ENCODE measurements around the gene TMEM198. TPM values are rescaled to one million over a fixed set of nuclear protein-coding genes. Genes with fewer than 3 reads are reported as not detected.

The TMEM198 gene
- total RNA-seq, 4 donors from 2014 or later, result 0.56 to 1.9 (median 1.4) TPM

DNA sequence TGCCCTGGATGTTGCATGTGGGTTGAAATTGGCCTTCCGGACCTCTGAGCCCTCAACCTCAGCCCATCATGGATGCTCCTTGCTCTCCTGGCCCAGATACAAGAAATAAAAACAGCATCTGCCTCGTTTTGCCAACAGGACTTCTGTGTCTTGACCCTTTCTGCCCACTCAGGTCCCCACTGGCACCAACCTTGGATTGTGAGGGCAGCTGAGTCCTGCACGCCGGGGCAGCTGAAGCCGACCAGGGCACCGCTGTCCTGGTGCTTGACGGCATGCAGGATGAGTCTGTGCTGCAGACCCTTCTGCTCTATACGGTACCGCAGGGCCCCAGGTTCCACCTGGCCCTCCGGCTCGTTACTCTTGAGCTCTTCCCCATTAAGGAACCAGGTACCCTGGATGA lies 22.8 kb downstream of the TMEM198 start:
- H3K4me3 ChIP-seq, result no peak overlapping the region
- H3K9me3 ChIP-seq, result no peaks in the 10 kb centered on the region
- H3K27me3 ChIP-seq, result no peaks in the 10 kb centered on the region
- no peak for DNase-seq (ENCODE audit: low spot score in 2 of 2)
- H3K4me1 ChIP-seq, result peaks cover 13% of the 10 kb centered on the region
- TF ChIP-seq, protein P1, sequence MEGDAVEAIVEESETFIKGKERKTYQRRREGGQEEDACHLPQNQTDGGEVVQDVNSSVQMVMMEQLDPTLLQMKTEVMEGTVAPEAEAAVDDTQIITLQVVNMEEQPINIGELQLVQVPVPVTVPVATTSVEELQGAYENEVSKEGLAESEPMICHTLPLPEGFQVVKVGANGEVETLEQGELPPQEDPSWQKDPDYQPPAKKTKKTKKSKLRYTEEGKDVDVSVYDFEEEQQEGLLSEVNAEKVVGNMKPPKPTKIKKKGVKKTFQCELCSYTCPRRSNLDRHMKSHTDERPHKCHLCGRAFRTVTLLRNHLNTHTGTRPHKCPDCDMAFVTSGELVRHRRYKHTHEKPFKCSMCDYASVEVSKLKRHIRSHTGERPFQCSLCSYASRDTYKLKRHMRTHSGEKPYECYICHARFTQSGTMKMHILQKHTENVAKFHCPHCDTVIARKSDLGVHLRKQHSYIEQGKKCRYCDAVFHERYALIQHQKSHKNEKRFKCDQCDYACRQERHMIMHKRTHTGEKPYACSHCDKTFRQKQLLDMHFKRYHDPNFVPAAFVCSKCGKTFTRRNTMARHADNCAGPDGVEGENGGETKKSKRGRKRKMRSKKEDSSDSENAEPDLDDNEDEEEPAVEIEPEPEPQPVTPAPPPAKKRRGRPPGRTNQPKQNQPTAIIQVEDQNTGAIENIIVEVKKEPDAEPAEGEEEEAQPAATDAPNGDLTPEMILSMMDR (IDR thresholded peaks at IDR 0.05), result no peak
- TF ChIP-seq POLR2A (IDR thresholded peaks at IDR 0.05) (no peak), POLR2AphosphoS5 (IDR thresholded peaks at IDR 0.05) (no peak), EP300 (IDR thresholded peaks at IDR 0.05) (no peak)
- H3K27ac ChIP-seq, result no peak overlapping the region
- WGBS, result 88% methylated on average over 7 of the region's 11 CpGs
- peaks cover 29% of the 10 kb centered on the region for H3K36me3 ChIP-seq

DNA sequence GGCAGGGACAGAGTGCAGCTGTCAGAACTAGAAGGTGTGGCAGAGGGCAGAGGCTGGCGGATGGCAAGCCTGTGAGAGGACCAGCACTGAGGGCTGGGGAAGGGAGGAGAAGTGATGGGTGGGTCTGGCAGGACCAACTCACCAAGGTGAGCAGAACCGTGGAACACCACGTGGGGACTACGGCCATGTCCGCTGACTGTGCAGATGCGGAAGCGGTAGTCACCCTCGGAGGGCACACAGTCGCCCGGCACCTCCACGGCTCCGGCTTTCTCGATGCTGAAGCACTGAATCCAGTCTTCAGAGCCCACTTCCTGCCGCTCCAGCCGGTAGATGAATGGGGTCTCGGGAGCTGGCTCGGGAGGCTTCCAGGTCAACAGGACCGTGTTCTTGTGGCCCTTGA lies 23.3 kb downstream of the TMEM198 start:
- TF ChIP-seq, protein P1 (IDR thresholded peaks at IDR 0.05), result no peak
- TF ChIP-seq POLR2AphosphoS5 (IDR thresholded peaks at IDR 0.05) (no peak), POLR2A (IDR thresholded peaks at IDR 0.05) (no peak), EP300 (IDR thresholded peaks at IDR 0.05) (no peak)
- peaks cover 18% of the 10 kb centered on the region for H3K4me1 ChIP-seq
- DNase-seq (ENCODE audit: low spot score in 2 of 2), result peak in 1 of 2 donors; percentile 40
- H3K4me3 ChIP-seq, result no peak overlapping the region
- H3K27ac ChIP-seq, result no peak overlapping the region
- H3K27me3 ChIP-seq, result no peaks in the 10 kb centered on the region
- 95% methylated on average over 14 of the region's 18 CpGs for WGBS
- H3K36me3 ChIP-seq, result peaks cover 29% of the 10 kb centered on the region
- H3K9me3 ChIP-seq, result no peaks in the 10 kb centered on the region

DNA sequence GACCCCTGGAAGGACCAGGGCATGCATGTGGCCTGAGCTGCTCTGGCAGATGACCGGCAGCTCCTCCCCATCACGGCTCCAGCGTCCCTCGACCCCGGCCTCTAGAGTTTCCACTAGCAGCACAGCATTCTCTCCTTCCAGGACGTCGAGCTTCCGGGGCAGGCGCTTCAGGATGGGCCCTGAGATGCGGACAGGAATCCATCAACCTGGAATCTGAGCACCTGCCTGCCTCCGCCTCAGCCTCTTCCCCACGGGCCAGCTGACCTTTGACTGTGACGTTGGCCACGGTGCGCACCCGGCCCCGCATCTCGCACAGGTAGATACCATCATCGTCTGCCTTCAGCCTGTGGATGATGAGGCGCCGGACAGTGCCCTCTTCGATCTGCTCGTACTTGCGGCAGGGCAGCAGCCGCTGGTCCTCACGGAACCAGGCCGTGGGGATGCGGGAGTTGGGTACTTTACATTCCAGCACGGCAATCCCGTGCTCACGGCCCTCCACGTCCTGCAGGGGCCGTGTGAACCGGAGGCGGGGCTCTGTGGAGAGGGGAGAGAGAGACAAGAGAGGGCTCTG lies 24.0 kb downstream of the TMEM198 start:
- DNase-seq (ENCODE audit: low spot score in 2 of 2), result no peak
- no peaks in the 10 kb centered on the region for H3K9me3 ChIP-seq
- H3K4me1 ChIP-seq, result peaks cover 20% of the 10 kb centered on the region
- H3K36me3 ChIP-seq, result peaks cover 29% of the 10 kb centered on the region
- H3K4me3 ChIP-seq, result no peak overlapping the region
- H3K27ac ChIP-seq, result no peak overlapping the region
- 95% methylated on average over 34 of the region's 35 CpGs for WGBS
- H3K27me3 ChIP-seq, result no peaks in the 10 kb centered on the region
- no peak for TF ChIP-seq EP300 (IDR thresholded peaks at IDR 0.05)
- TF ChIP-seq POLR2AphosphoS5 (IDR thresholded peaks at IDR 0.05), result no peak
- TF ChIP-seq, protein P1 (IDR thresholded peaks at IDR 0.05), result no peak
- no peak for TF ChIP-seq POLR2A (IDR thresholded peaks at IDR 0.05)

DNA sequence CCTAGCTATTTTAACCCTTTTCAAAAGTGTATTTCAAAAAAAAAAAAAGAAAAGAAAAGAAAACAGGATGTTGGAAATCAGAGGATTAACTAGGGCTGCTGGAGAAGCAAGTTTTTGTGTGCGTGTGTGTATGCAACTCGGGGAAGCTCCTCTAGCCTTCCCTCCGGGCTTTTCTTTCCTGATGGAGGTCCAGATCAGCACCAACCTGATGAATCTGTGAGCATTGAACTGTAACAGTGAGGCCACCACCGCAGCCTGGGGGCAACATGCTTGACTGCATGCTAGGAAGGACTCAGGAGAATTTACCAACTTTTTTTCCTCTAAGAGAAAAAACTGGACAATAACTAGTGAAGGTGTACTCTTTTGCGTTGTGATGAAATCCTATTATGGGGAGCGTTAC lies 25.2 kb downstream of the TMEM198 start:
- 84% methylated on average over 6 of the region's 6 CpGs for WGBS
- TF ChIP-seq, protein P1 (IDR thresholded peaks at IDR 0.05), result no peak
- no peak for TF ChIP-seq EP300 (IDR thresholded peaks at IDR 0.05)
- TF ChIP-seq POLR2A (IDR thresholded peaks at IDR 0.05), result no peak
- no peak for TF ChIP-seq POLR2AphosphoS5 (IDR thresholded peaks at IDR 0.05)
- no peak overlapping the region for H3K4me3 ChIP-seq
- H3K27ac ChIP-seq, result no peak overlapping the region
- no peak for DNase-seq (ENCODE audit: low spot score in 2 of 2)
- peaks cover 20% of the 10 kb centered on the region for H3K4me1 ChIP-seq
- peaks cover 29% of the 10 kb centered on the region for H3K36me3 ChIP-seq
- H3K9me3 ChIP-seq, result no peaks in the 10 kb centered on the region
- H3K27me3 ChIP-seq, result no peaks in the 10 kb centered on the region

DNA sequence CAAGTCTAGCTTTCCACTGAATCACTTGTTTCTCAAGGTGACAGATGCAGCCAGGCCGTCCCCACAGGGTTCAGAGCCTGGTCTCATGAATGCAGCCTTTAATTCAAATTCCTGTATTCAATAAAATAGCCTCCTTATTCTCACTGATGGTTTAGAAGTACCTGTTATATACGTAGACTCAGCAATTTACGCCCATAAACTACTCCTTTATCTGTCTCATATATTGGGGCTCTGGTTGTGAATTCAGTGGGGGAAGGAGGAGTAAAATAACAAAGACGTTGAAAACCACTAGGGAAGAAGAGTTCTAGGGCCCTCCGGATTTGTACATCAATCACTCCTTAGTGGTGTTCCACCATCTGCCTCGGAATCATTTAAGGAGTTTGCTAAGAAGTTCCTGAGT lies 25.8 kb downstream of the TMEM198 start:
- Histone ChIP-seq H3K27me3 (peaks cover 2% of the 10 kb centered on the region), H3K4me3 (peak overlapping the region; percentile 93), H3K27ac (no peak overlapping the region), H3K4me1 (peaks cover 20% of the 10 kb centered on the region), H3K36me3 (peaks cover 28% of the 10 kb centered on the region), H3K9me3 (no peaks in the 10 kb centered on the region)
- 73% methylated on average over 6 of the region's 6 CpGs for WGBS
- TF ChIP-seq, protein P1 (IDR thresholded peaks at IDR 0.05), result no peak
- no peak for TF ChIP-seq POLR2A (IDR thresholded peaks at IDR 0.05)
- DNase-seq (ENCODE audit: low spot score in 2 of 2), result no peak
